Small intestine (tissue), 7 donors: ENCODE results near the gene IGLL1. TPM values are rescaled to one million over a fixed set of nuclear protein-coding genes. Genes with fewer than 3 reads are reported as not detected.
A peak's percentile ranks its signal among the peaks of the same experiment; 100 is the strongest.

ENCODE experiments used
- DNase-seq, 2 donors: peaks; one replicate each; pipeline versions ENCODE4 v3.0.0 to v3.0.0-alpha.2; 2013
- FAIRE-seq: peaks from 2 replicates; lab custom pipeline; 2012; peaks lifted over from hg19 to GRCh38; lab: Jason Lieb, UNC
- H3K27ac ChIP-seq, 3 donors: one replicate each; pipeline ENCODE4 v1.5.1; 2013; ENCODE audit warnings: low read length in 2 of 3, mild to moderate bottlenecking in 2 of 3, control low read depth in 1 of 3, inconsistent platforms in 1 of 3, low read depth in 1 of 3, moderate library complexity in 1 of 3
- H3K27me3 ChIP-seq, 3 donors: one replicate each; pipeline ENCODE4 v1.6.1; 2013; ENCODE audit warnings: low read length in 3 of 3, inconsistent platforms in 1 of 3; ENCODE audit not compliant: control insufficient read depth in 3 of 3, insufficient read depth in 3 of 3
- H3K36me3 ChIP-seq, 3 donors: one replicate each; pipeline ENCODE4 v1.6.1; 2013; ENCODE audit warnings: low read length in 3 of 3, inconsistent platforms in 1 of 3, low read depth in 1 of 3, mild to moderate bottlenecking in 1 of 3, moderate library complexity in 1 of 3; ENCODE audit not compliant: control insufficient read depth in 3 of 3, insufficient read depth in 2 of 3
- H3K4me1 ChIP-seq, 3 donors: one replicate each; pipeline ENCODE4 v1.6.1; 2013; ENCODE audit warnings: low read length in 2 of 3, inconsistent platforms in 1 of 3, low read depth in 1 of 3, mild to moderate bottlenecking in 1 of 3, moderate library complexity in 1 of 3; ENCODE audit not compliant: control insufficient read depth in 3 of 3, insufficient read depth in 2 of 3
- H3K4me3 ChIP-seq, 3 donors: one replicate each; pipeline ENCODE4 v1.5.1; 2013; ENCODE audit warnings: low read length in 3 of 3, control low read depth in 1 of 3, inconsistent platforms in 1 of 3, low read depth in 1 of 3, mild to moderate bottlenecking in 1 of 3, moderate library complexity in 1 of 3
- H3K9me3 ChIP-seq, 2 donors: one replicate each; pipeline ENCODE4 v1.6.1; 2013; ENCODE audit warnings: low read depth in 1 of 2, low read length in 1 of 2; ENCODE audit not compliant: control insufficient read depth in 2 of 2, insufficient read depth in 1 of 2
- WGBS, 3 donors: extraction: QIAGEN DNeasy Blood & Tissue Kit; methylation state at CpG; one replicate each; pipeline ENCODE4 v1.1.7; 2013; 5-methylcytosine and 5-hydroxymethylcytosine counted together
- polyA plus RNA-seq, 4 donors: library from polyadenylated mRNA; stranded (reverse) in 3 of 4; unstranded in 1 of 4; fragments of 200-250 nt in 3 of 4; fragments of 120-200 nt in 1 of 4; gene quantifications; one replicate each; pipeline versions ENCODE4 v1.2.1 to v1.2.3, GENCODE V29; 2013
- donor health status: healthy with polysubstance abuse.
- donor health status: control.
- donor health status: control.
- donor health status: Bipolar disorder and iron deficiency.
- donor health status: healthy.

Gene IGLL1
- polyA plus RNA-seq, 4 donors = 1.3 TPM; not detected in 3

GRCh38 chr22:23529166-23530103 lies 50.7 kb downstream of the IGLL1 start:
- H3K4me1 ChIP-seq = peaks cover 0 to 26% (median 0%) of the 10 kb centered on the region in 3 donors
- no peak for FAIRE-seq
- no peak overlapping the region for H3K27ac ChIP-seq
- WGBS, 3 donors = 68 to 74% (median 73%) methylated on average over 12 of the region's 12 CpGs
- no peaks in the 10 kb centered on the region for H3K27me3 ChIP-seq
- no peaks in the 10 kb centered on the region for H3K36me3 ChIP-seq
- no peak overlapping the region for H3K4me3 ChIP-seq
- DNase-seq = no peak
- H3K9me3 ChIP-seq = no peaks in the 10 kb centered on the region

DNA sequence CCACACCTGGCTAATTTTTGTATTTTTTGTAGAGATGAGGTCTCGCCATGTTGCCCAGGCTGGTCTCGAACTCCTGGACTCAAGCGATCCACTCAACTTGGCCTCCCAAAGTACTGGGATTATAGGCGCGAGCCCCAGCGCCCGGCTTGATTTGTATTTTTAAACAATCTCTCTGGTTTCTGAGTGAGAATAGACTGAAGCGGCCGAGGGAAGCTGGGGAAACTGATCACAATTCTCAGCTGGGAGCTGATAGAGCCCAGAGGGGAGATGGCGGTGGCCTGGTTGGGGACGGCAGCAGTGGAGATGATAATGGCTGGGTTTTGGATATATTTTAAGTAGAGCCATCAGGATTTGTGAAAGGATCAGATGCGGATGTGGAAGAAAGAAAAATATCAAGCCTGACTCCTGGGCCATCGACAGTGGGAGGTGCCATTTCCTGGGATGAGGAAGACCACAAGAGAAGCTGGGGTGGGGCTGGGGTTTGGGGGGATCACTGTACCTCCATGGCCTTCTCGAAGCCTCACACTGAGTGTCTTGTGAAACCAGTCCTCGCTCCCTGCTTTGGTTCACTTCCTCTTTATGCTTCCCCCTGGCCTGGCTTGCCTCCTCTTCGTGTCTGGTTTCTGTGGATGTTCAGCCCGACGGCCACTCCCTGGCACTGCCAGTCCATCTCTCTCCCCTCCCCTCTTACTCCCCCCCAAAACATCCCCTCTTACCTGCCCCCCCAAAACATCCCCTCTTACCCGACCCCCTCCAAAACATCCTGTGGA lies 51.9 kb downstream of the IGLL1 start:
- Histone ChIP-seq H3K27me3 (peaks cover 0 to under 1% (median 0%) of the 10 kb centered on the region in 3 donors), H3K27ac (no peak overlapping the region), H3K36me3 (no peaks in the 10 kb centered on the region), H3K4me3 (no peak overlapping the region), H3K4me1 (peaks cover 0 to 16% (median 0%) of the 10 kb centered on the region in 3 donors), H3K9me3 (no peaks in the 10 kb centered on the region)
- 83 to 84% (median 83%) methylated on average over 19 of the region's 19 CpGs for WGBS, 3 donors
- FAIRE-seq = no peak
- DNase-seq = no peak

DNA sequence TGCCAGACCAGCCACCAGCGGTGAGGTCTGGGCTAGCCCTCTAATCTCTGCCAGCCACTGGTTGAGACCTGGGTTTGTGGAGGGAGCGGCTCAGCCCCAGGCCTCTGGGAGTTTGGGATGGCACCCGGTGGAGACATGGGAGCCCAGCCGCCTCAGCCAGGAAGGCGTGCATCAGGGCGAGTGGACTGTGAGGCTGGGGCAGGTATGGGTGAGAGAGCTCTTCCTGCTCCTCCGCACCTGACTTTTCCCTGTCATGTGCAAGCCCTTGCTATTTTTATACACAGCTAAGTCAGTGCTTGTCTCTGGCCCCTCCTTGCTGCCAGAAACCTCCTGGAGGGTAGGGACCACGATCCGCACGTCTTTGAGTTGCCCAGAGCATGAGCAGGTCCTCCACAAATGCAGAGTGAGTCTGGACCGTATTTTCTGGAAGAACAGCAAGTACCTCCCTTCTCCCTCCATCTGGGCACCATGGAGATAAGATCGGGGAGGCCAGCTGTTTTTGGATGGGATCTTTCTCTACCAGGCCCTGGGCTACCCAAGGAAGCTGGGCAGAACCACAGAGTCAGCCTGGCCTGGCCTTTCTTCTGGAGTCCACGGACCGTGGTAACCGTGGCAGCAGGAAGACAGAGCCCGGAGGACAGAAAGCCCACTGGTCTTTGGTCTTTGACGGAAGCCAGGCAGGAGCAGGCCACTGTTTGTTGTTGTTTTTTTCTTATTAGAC lies 53.3 kb downstream of the IGLL1 start:
- FAIRE-seq (no peak), DNase-seq (no peak)
- H3K4me1 ChIP-seq = peaks cover 0 to 16% (median 0%) of the 10 kb centered on the region in 3 donors
- WGBS, 3 donors = 84 to 90% (median 88%) methylated on average over 17 of the region's 17 CpGs
- H3K4me3 ChIP-seq = no peak overlapping the region
- H3K27ac ChIP-seq = peak overlapping the region in 1 of 3 donors; percentile 8
- H3K27me3 ChIP-seq = peaks cover 0 to 5% (median 0%) of the 10 kb centered on the region in 3 donors
- no peaks in the 10 kb centered on the region for H3K36me3 ChIP-seq
- no peaks in the 10 kb centered on the region for H3K9me3 ChIP-seq

- FAIRE-seq = no peak
- Histone ChIP-seq H3K9me3 (no peaks in the 10 kb centered on the region), H3K4me3 (no peak overlapping the region), H3K27me3 (peaks cover 0 to 5% (median 0%) of the 10 kb centered on the region in 3 donors), H3K36me3 (no peaks in the 10 kb centered on the region), H3K4me1 (peaks cover 0 to 26% (median 0%) of the 10 kb centered on the region in 3 donors), H3K27ac (no peak overlapping the region)
- DNase-seq = no peak
- WGBS, 3 donors = 81 to 91% (median 90%) methylated on average over 11 of the region's 11 CpGs
These were observed 54.6 kb downstream of the IGLL1 start for GRCh38 chr22:23525510-23525909.

DNA sequence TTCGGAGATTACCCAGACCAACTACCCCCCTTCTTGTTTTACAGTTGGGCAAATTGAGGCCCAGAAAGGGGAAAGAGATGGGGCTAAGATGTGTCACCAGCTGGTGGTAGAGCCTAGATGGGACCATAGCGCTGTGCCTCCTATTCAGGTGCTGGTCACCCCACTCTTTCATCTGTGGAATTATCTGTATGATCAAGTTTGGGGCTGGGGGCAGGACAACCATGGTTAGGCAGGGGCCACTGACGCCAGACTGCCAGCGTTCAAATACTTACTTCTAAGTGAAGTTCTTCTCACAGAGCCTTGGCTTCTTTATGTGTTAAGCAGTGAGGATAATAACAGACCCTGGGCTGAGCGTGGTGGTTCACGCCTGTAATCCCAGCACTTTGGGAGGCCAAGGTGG lies 55.9 kb downstream of the IGLL1 start:
- Histone ChIP-seq H3K27me3 (peaks cover 0 to 5% (median 0%) of the 10 kb centered on the region in 3 donors), H3K27ac (no peak overlapping the region), H3K4me3 (no peak overlapping the region), H3K36me3 (no peaks in the 10 kb centered on the region), H3K9me3 (no peaks in the 10 kb centered on the region), H3K4me1 (peaks cover 0 to 23% (median 0%) of the 10 kb centered on the region in 3 donors)
- FAIRE-seq (no peak), DNase-seq (no peak)
- 93 to 97% (median 97%) methylated on average over 6 of the region's 6 CpGs for WGBS, 3 donors

- FAIRE-seq (no peak), DNase-seq (no peak)
- Histone ChIP-seq H3K4me1 (peaks cover 0 to 25% (median 0%) of the 10 kb centered on the region in 3 donors), H3K27me3 (peaks cover 0 to 5% (median 0%) of the 10 kb centered on the region in 3 donors), H3K36me3 (no peaks in the 10 kb centered on the region), H3K4me3 (no peak overlapping the region), H3K9me3 (no peaks in the 10 kb centered on the region), H3K27ac (no peak overlapping the region)
- 85 to 98% (median 91%) methylated on average over 8 of the region's 8 CpGs for WGBS, 3 donors
These were observed 56.4 kb downstream of the IGLL1 start for GRCh38 chr22:23523713-23524112.
